ENCODE measurements around the gene NLGN2. TPM values are rescaled to one million over a fixed set of nuclear protein-coding genes. Genes with fewer than 3 reads are reported as not detected.

NLGN2 gene
- total and polyA plus RNA-seq, 2 experiments from 2014 or later: 14.4 to 38.7 TPM

DNA sequence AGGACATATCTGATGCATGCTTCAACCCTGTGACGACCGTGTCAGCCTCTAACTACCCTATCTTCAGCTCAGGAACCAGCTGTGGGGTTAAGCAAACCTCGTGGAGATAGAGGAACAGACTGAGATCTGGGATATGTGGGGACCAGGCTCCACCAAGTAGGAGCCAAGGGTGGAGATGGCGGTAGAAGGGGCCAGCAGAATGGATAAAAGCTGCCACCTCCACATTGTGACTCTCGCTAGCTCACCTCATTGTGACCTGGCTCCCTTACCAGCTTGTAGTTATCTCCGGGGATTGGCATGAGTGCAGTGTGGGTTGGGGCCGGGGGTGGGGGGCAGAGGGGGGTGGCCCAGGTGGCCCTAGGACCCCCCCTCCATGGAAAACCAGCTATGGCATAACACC, 17.7 kb downstream of the NLGN2 start, which contains the start of gene SPEM2:
Gene SPEM2 (plus strand): TSS at position 301 of the 400 bp plus-strand sequence. CDS start 73 bp downstream, at position 374.
- Mint-ChIP-seq H3K36me3 (ENCODE audit: low read depth) (no peaks in the 10 kb centered on the region), H3K4me3 (no peak within 1 kb of the TSS; the same call in 2 of the 3 replicates), H3K4me1 (peaks cover 7% of the 10 kb centered on the region; the same call in 2 of the 3 replicates), H3K9me3 (no peaks in the 10 kb centered on the region; the same call in 2 of the 3 replicates), H3K27ac (no peak within 1 kb of the TSS; the same call in 1 of the 2 replicates), H3K27me3 (ENCODE audit: insufficient read depth, low read depth, poor library complexity) (peaks cover 29% of the 10 kb centered on the region)
- no peaks in the 10 kb centered on the region for H3K79me2 ChIP-seq (replicated peaks; ENCODE audit: insufficient read depth)
- no peaks in the 10 kb centered on the region for H3K27me3 ChIP-seq (ENCODE audit: insufficient read depth)
- no peak within 1 kb of the TSS for H3K27ac ChIP-seq (ENCODE audit: low read depth)
- H2AFZ ChIP-seq: no peak within 1 kb of the TSS
- no peak within 1 kb of the TSS for H3K4me2 ChIP-seq
- H3F3A ChIP-seq (replicated peaks; ENCODE audit: low read depth): no peaks in the 10 kb centered on the region
- H4K20me1 ChIP-seq (replicated peaks; ENCODE audit: insufficient read depth): no peaks in the 10 kb centered on the region
- no peaks in the 10 kb centered on the region for H3K36me3 ChIP-seq (ENCODE audit: insufficient read depth)
- H3K9me2 ChIP-seq (ENCODE audit: insufficient read depth): no peaks in the 10 kb centered on the region
- no peak for TF ChIP-seq EZH2phosphoT487 (IDR thresholded peaks at IDR 0.05; ENCODE audit: unreplicated experiment)
- TF ChIP-seq, protein P1, sequence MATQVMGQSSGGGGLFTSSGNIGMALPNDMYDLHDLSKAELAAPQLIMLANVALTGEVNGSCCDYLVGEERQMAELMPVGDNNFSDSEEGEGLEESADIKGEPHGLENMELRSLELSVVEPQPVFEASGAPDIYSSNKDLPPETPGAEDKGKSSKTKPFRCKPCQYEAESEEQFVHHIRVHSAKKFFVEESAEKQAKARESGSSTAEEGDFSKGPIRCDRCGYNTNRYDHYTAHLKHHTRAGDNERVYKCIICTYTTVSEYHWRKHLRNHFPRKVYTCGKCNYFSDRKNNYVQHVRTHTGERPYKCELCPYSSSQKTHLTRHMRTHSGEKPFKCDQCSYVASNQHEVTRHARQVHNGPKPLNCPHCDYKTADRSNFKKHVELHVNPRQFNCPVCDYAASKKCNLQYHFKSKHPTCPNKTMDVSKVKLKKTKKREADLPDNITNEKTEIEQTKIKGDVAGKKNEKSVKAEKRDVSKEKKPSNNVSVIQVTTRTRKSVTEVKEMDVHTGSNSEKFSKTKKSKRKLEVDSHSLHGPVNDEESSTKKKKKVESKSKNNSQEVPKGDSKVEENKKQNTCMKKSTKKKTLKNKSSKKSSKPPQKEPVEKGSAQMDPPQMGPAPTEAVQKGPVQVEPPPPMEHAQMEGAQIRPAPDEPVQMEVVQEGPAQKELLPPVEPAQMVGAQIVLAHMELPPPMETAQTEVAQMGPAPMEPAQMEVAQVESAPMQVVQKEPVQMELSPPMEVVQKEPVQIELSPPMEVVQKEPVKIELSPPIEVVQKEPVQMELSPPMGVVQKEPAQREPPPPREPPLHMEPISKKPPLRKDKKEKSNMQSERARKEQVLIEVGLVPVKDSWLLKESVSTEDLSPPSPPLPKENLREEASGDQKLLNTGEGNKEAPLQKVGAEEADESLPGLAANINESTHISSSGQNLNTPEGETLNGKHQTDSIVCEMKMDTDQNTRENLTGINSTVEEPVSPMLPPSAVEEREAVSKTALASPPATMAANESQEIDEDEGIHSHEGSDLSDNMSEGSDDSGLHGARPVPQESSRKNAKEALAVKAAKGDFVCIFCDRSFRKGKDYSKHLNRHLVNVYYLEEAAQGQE (IDR thresholded peaks at IDR 0.05; ENCODE audit: unreplicated experiment): no peak
- TF ChIP-seq CREB1 (CRISPR knock-in tag; IDR thresholded peaks at IDR 0.05; ENCODE audit: low read depth): no peak
- TF ChIP-seq JUNB (IDR thresholded peaks at IDR 0.05; ENCODE audit: unreplicated experiment): no peak
- H3K4me1 ChIP-seq (ENCODE audit: insufficient read depth): no peaks in the 10 kb centered on the region
- ATAC-seq: no peak
- H3K4me3 ChIP-seq: no peak within 1 kb of the TSS
- DNase-seq (ENCODE audit: low spot score): no peak

DNA sequence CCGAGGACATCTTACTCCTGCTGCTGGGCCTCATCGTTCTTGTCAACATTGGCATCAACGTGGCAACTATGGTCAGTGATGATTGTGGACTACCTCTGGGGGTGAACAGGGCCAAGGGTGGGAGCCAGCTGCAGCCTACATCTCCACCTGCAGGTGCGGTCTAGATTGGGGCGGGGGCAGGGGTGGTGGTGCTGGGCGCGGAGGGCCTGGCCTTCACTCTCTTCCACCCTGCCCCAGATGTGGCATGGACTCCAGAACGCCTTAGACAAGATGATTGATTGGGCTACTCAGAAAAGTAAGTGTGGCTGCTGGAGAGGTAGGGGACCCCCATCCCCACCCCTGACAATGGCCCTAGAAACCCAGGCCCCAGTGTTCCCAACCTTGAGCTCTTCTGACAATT, 18.1 kb downstream of the NLGN2 start:
- no peaks in the 10 kb centered on the region for H3K9me2 ChIP-seq (ENCODE audit: insufficient read depth)
- H3K27ac ChIP-seq (ENCODE audit: low read depth): no peak overlapping the region
- H3K4me3 ChIP-seq: no peak overlapping the region
- no peaks in the 10 kb centered on the region for H3K79me2 ChIP-seq (replicated peaks; ENCODE audit: insufficient read depth)
- DNase-seq (ENCODE audit: low spot score) (no peak), ATAC-seq (no peak)
- H3K9me3 Mint-ChIP-seq: no peaks in the 10 kb centered on the region; the same call in 2 of the 3 replicates
- H3K4me1 Mint-ChIP-seq: peaks cover 3% of the 10 kb centered on the region; the same call in 2 of the 3 replicates
- no peaks in the 10 kb centered on the region for H3K36me3 Mint-ChIP-seq (ENCODE audit: low read depth)
- H3K4me1 ChIP-seq (ENCODE audit: insufficient read depth): no peaks in the 10 kb centered on the region
- no peak overlapping the region for H3K4me2 ChIP-seq
- TF ChIP-seq EZH2phosphoT487 (IDR thresholded peaks at IDR 0.05; ENCODE audit: unreplicated experiment) (no peak), CREB1 (CRISPR knock-in tag; IDR thresholded peaks at IDR 0.05; ENCODE audit: low read depth) (no peak)
- H3K27ac Mint-ChIP-seq: no peak overlapping the region
- H3F3A ChIP-seq (replicated peaks; ENCODE audit: low read depth): no peaks in the 10 kb centered on the region
- no peak overlapping the region for H3K4me3 Mint-ChIP-seq
- peaks cover 29% of the 10 kb centered on the region for H3K27me3 Mint-ChIP-seq (ENCODE audit: insufficient read depth, low read depth, poor library complexity)
- H3K27me3 ChIP-seq (ENCODE audit: insufficient read depth): no peaks in the 10 kb centered on the region
- H3K36me3 ChIP-seq (ENCODE audit: insufficient read depth): no peaks in the 10 kb centered on the region
- H2AFZ ChIP-seq: no peak overlapping the region
- no peaks in the 10 kb centered on the region for H4K20me1 ChIP-seq (replicated peaks; ENCODE audit: insufficient read depth)

DNA sequence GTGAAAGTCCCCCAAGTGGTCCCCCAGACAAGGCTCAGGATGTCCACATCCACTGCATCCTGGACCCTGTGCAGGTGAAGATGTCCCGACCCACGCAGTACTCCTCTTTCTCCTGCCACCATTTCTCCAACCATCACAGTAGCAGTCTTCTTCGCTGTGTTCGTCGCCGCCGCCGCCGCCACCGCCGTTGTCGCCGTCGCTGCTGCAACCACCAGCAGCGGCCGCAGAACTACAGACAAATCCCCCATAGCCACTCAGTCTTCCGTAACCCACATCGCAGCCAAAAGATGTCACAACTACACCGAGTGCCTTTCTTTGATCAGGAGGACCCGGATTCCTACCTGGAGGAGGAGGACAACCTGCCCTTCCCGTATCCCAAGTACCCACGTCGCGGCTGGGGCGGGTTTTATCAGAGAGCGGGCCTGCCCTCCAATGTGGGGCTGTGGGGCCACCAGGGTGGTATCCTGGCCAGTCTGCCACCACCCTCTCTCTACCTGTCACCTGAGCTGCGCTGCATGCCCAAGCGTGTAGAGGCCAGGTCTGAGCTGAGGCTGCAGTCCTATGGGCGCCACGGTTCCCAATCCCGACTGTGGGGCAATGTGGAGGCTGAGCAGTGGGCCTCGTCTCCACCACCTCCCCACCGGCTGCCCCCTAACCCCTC, 18.7 kb downstream of the NLGN2 start:
- H3K4me3 ChIP-seq: no peak overlapping the region
- H3F3A ChIP-seq (replicated peaks; ENCODE audit: low read depth): no peaks in the 10 kb centered on the region
- H2AFZ ChIP-seq: no peak overlapping the region
- H3K4me2 ChIP-seq: no peak overlapping the region
- Mint-ChIP-seq H3K4me1 (no peaks in the 10 kb centered on the region; the same call in 2 of the 3 replicates), H3K4me3 (no peak overlapping the region; the same call in 2 of the 3 replicates), H3K27ac (no peak overlapping the region), H3K36me3 (ENCODE audit: low read depth) (no peaks in the 10 kb centered on the region), H3K27me3 (ENCODE audit: insufficient read depth, low read depth, poor library complexity) (peaks cover 29% of the 10 kb centered on the region), H3K9me3 (no peaks in the 10 kb centered on the region; the same call in 2 of the 3 replicates)
- DNase-seq (ENCODE audit: low spot score) (no peak), ATAC-seq (no peak)
- H3K27ac ChIP-seq (ENCODE audit: low read depth): no peak overlapping the region
- H3K36me3 ChIP-seq (ENCODE audit: insufficient read depth): no peaks in the 10 kb centered on the region
- H3K79me2 ChIP-seq (replicated peaks; ENCODE audit: insufficient read depth): no peaks in the 10 kb centered on the region
- 0 out of 2 replicates have a peak, but pooled peaks cover 5% of the 10 kb centered on the region for H3K9me2 ChIP-seq (ENCODE audit: insufficient read depth)
- no peaks in the 10 kb centered on the region for H4K20me1 ChIP-seq (replicated peaks; ENCODE audit: insufficient read depth)
- H3K4me1 ChIP-seq (ENCODE audit: insufficient read depth): no peaks in the 10 kb centered on the region
- H3K27me3 ChIP-seq (ENCODE audit: insufficient read depth): no peaks in the 10 kb centered on the region
- TF ChIP-seq, protein P2, sequence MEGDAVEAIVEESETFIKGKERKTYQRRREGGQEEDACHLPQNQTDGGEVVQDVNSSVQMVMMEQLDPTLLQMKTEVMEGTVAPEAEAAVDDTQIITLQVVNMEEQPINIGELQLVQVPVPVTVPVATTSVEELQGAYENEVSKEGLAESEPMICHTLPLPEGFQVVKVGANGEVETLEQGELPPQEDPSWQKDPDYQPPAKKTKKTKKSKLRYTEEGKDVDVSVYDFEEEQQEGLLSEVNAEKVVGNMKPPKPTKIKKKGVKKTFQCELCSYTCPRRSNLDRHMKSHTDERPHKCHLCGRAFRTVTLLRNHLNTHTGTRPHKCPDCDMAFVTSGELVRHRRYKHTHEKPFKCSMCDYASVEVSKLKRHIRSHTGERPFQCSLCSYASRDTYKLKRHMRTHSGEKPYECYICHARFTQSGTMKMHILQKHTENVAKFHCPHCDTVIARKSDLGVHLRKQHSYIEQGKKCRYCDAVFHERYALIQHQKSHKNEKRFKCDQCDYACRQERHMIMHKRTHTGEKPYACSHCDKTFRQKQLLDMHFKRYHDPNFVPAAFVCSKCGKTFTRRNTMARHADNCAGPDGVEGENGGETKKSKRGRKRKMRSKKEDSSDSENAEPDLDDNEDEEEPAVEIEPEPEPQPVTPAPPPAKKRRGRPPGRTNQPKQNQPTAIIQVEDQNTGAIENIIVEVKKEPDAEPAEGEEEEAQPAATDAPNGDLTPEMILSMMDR (conservative IDR thresholded peaks at IDR 0.05; ENCODE audit: low read depth in 2 of 2): no peak

All from GM23338 (cell line).